Activated naive CD8-positive, alpha-beta T cell treated with anti-CD3 and anti-CD28 coated beads, Interleukin-2, amount 10 ng/mL, durations not matched to agents 7 days and 5 days (primary cell): Measurements from ENCODE around the gene LARGE1. TPM values are rescaled to one million over a fixed set of nuclear protein-coding genes. Genes with fewer than 3 reads are reported as not detected.
"Not testable (repeated sequence)": the region's sequence is repeated elsewhere in the genome, so short reads cannot be mapped to it uniquely, and the experiment has no call there.

ENCODE experiments used
- ATAC-seq: fragments of 150-1000 bp; cut with Tn5 transposase; one replicate; pipeline ENCODE4 v1.10.0; 2021; ENCODE audit warnings: low read depth, moderate library complexity
- POLR2A ChIA-PET: fragments of 350-600 bp; sonication (Branson Sonifier 250); formaldehyde crosslinking; loops from one replicate; lab custom pipeline; 2021; ENCODE audit warnings: antibody characterized with exemption; lab: Charles Lee
- DNase-seq: peaks from one replicate; pipeline ENCODE4 v3.0.0; 2021
- H3K27ac Mint-ChIP-seq: one replicate; pipeline ENCODE4 v1.8.0; 2022; ENCODE audit warnings: mild to moderate bottlenecking, mixed read lengths
- H3K27me3 Mint-ChIP-seq: one replicate; pipeline ENCODE4 v1.8.0; 2022; ENCODE audit warnings: mild to moderate bottlenecking, moderate library complexity, mixed read lengths
- H3K36me3 Mint-ChIP-seq: one replicate; pipeline ENCODE4 v1.8.0; 2021; ENCODE audit warnings: mild to moderate bottlenecking, mixed read lengths
- H3K4me1 Mint-ChIP-seq: one replicate; pipeline ENCODE4 v1.8.0; 2021; ENCODE audit warnings: mixed read lengths
- H3K4me3 Mint-ChIP-seq: one replicate; pipeline ENCODE4 v1.8.0; 2022; ENCODE audit warnings: mild to moderate bottlenecking, moderate library complexity, mixed read lengths
- H3K9me3 Mint-ChIP-seq: one replicate; pipeline ENCODE4 v1.8.0; 2021; ENCODE audit warnings: mixed read lengths
- total RNA-seq, 2 experiments: library from RNA; stranded (reverse); gene quantifications; one replicate each; pipeline ENCODE4 v1.2.3, GENCODE V29; 2021

Gene LARGE1
- total RNA-seq, 2 experiments from 2014 or later = 0.68 to 0.75 TPM

- Mint-ChIP-seq H3K27me3 (peaks cover 2% of the 10 kb centered on the region), H3K36me3 (peaks cover 1% of the 10 kb centered on the region), H3K27ac (no peak overlapping the region), H3K9me3 (peaks cover 2% of the 10 kb centered on the region), H3K4me3 (no peak overlapping the region), H3K4me1 (no peaks in the 10 kb centered on the region)
- POLR2A ChIA-PET = no interaction called here
- ATAC-seq = no peak
- DNase-seq = no peak
Measured at GRCh38 chr22:33467620-33468095, 452.6 kb downstream of the LARGE1 start.

- no peak overlapping the region for H3K27ac Mint-ChIP-seq
- H3K36me3 Mint-ChIP-seq = peaks cover 1% of the 10 kb centered on the region
- DNase-seq (no peak), ATAC-seq (no peak)
- POLR2A ChIA-PET = no interaction called here
- H3K4me1 Mint-ChIP-seq = no peaks in the 10 kb centered on the region
- H3K4me3 Mint-ChIP-seq = no peak overlapping the region
- H3K27me3 Mint-ChIP-seq = peaks cover 2% of the 10 kb centered on the region
- H3K9me3 Mint-ChIP-seq = peaks cover 2% of the 10 kb centered on the region
Measured at GRCh38 chr22:33467080-33467479, 453.2 kb downstream of the LARGE1 start.

- Mint-ChIP-seq H3K27me3 (peaks cover 2% of the 10 kb centered on the region), H3K9me3 (peaks cover 4% of the 10 kb centered on the region), H3K4me1 (no peaks in the 10 kb centered on the region), H3K36me3 (peaks cover 1% of the 10 kb centered on the region), H3K27ac (no peak overlapping the region), H3K4me3 (no peak overlapping the region)
- ATAC-seq (no peak), DNase-seq (no peak)
- POLR2A ChIA-PET = no interaction called here
Measured at GRCh38 chr22:33465554-33465953, 454.7 kb downstream of the LARGE1 start.

- POLR2A ChIA-PET = no interaction called here
- no peak overlapping the region for H3K27ac Mint-ChIP-seq
- DNase-seq (no peak), ATAC-seq (no peak)
- no peaks in the 10 kb centered on the region for H3K36me3 Mint-ChIP-seq
- peaks cover 2% of the 10 kb centered on the region for H3K27me3 Mint-ChIP-seq
- H3K4me1 Mint-ChIP-seq = no peaks in the 10 kb centered on the region
- no peak overlapping the region for H3K4me3 Mint-ChIP-seq
- H3K9me3 Mint-ChIP-seq = peaks cover 4% of the 10 kb centered on the region
Measured at GRCh38 chr22:33464698-33465097, 455.6 kb downstream of the LARGE1 start.

GRCh38 chr22:33461698-33462434 lies 458.4 kb downstream of the LARGE1 start:
- H3K9me3 Mint-ChIP-seq = peaks cover 4% of the 10 kb centered on the region

GRCh38 chr22:33461245-33461644 lies 459.0 kb downstream of the LARGE1 start:
- H3K4me3 Mint-ChIP-seq, POLR2A ChIA-PET, H3K4me1 Mint-ChIP-seq, H3K9me3 Mint-ChIP-seq, DNase-seq, H3K27ac Mint-ChIP-seq, H3K36me3 Mint-ChIP-seq, ATAC-seq, H3K27me3 Mint-ChIP-seq: not testable (repeated sequence)

More at GRCh38 chr22:33461698-33462434, 458.4 kb downstream of the LARGE1 start:
- Mint-ChIP-seq H3K27ac (no peak overlapping the region), H3K27me3 (peaks cover 2% of the 10 kb centered on the region), H3K36me3 (no peaks in the 10 kb centered on the region), H3K4me1 (no peaks in the 10 kb centered on the region), H3K4me3 (no peak overlapping the region)
- ATAC-seq = no peak
- POLR2A ChIA-PET = no interaction called here
- DNase-seq = no peak

- Mint-ChIP-seq H3K9me3 (peaks cover 6% of the 10 kb centered on the region), H3K27ac (no peak overlapping the region), H3K27me3 (peaks cover 2% of the 10 kb centered on the region), H3K4me1 (no peaks in the 10 kb centered on the region), H3K36me3 (no peaks in the 10 kb centered on the region), H3K4me3 (no peak overlapping the region)
- POLR2A ChIA-PET = no interaction called here
- DNase-seq (no peak), ATAC-seq (no peak)
Measured at GRCh38 chr22:33459137-33459536, 461.1 kb downstream of the LARGE1 start.

GRCh38 chr22:33456511-33456910 lies 463.8 kb downstream of the LARGE1 start:
- DNase-seq = no peak
- POLR2A ChIA-PET = no interaction called here
- H3K4me3 Mint-ChIP-seq = no peak overlapping the region

GRCh38 chr22:33455036-33455435 lies 465.2 kb downstream of the LARGE1 start:
- ATAC-seq (no peak), DNase-seq (no peak)
- no peak overlapping the region for H3K27ac Mint-ChIP-seq
- no peak overlapping the region for H3K4me3 Mint-ChIP-seq
- H3K4me1 Mint-ChIP-seq = no peaks in the 10 kb centered on the region
- H3K27me3 Mint-ChIP-seq = no peaks in the 10 kb centered on the region
- POLR2A ChIA-PET = no interaction called here
- H3K36me3 Mint-ChIP-seq = no peaks in the 10 kb centered on the region
- H3K9me3 Mint-ChIP-seq = peaks cover 1% of the 10 kb centered on the region

More at GRCh38 chr22:33456511-33456910, 463.8 kb downstream of the LARGE1 start:
- no peak for ATAC-seq
- Mint-ChIP-seq H3K27ac (no peak overlapping the region), H3K27me3 (no peaks in the 10 kb centered on the region), H3K36me3 (no peaks in the 10 kb centered on the region), H3K4me1 (no peaks in the 10 kb centered on the region), H3K9me3 (peaks cover 6% of the 10 kb centered on the region)

- no peaks in the 10 kb centered on the region for H3K4me1 Mint-ChIP-seq
- no peak overlapping the region for H3K27ac Mint-ChIP-seq
Measured at GRCh38 chr22:33451866-33452469, 468.3 kb downstream of the LARGE1 start.

GRCh38 chr22:33450756-33451155 lies 469.5 kb downstream of the LARGE1 start:
- H3K4me1 Mint-ChIP-seq = no peaks in the 10 kb centered on the region
- H3K4me3 Mint-ChIP-seq = no peak overlapping the region
- H3K27ac Mint-ChIP-seq = no peak overlapping the region
- no peak for DNase-seq
- ATAC-seq = no peak
- H3K9me3 Mint-ChIP-seq = peaks cover 1% of the 10 kb centered on the region
- H3K36me3 Mint-ChIP-seq = no peaks in the 10 kb centered on the region
- POLR2A ChIA-PET = no interaction called here
- no peaks in the 10 kb centered on the region for H3K27me3 Mint-ChIP-seq

More at GRCh38 chr22:33451866-33452469, 468.3 kb downstream of the LARGE1 start:
- no peaks in the 10 kb centered on the region for H3K36me3 Mint-ChIP-seq
- ATAC-seq (no peak), DNase-seq (no peak)
- no peaks in the 10 kb centered on the region for H3K27me3 Mint-ChIP-seq
- POLR2A ChIA-PET = no interaction called here
- H3K4me3 Mint-ChIP-seq = no peak overlapping the region
- H3K9me3 Mint-ChIP-seq = peaks cover 2% of the 10 kb centered on the region

GRCh38 chr22:33447733-33448132 lies 472.5 kb downstream of the LARGE1 start:
- no peak for DNase-seq
- ATAC-seq = no peak
- no peaks in the 10 kb centered on the region for H3K27me3 Mint-ChIP-seq
- peaks cover 2% of the 10 kb centered on the region for H3K9me3 Mint-ChIP-seq
- no peak overlapping the region for H3K27ac Mint-ChIP-seq
- no peak overlapping the region for H3K4me3 Mint-ChIP-seq
- H3K4me1 Mint-ChIP-seq = no peaks in the 10 kb centered on the region
- no peaks in the 10 kb centered on the region for H3K36me3 Mint-ChIP-seq
- POLR2A ChIA-PET = no interaction called here

GRCh38 chr22:33443683-33444082 lies 476.6 kb downstream of the LARGE1 start:
- POLR2A ChIA-PET = no interaction called here
- Mint-ChIP-seq H3K4me3 (no peak overlapping the region), H3K36me3 (no peaks in the 10 kb centered on the region), H3K27ac (no peak overlapping the region), H3K27me3 (no peaks in the 10 kb centered on the region), H3K4me1 (no peaks in the 10 kb centered on the region), H3K9me3 (peaks cover 8% of the 10 kb centered on the region)
- ATAC-seq = no peak
- no peak for DNase-seq

- Mint-ChIP-seq H3K4me3 (no peak overlapping the region), H3K27me3 (no peaks in the 10 kb centered on the region), H3K36me3 (no peaks in the 10 kb centered on the region), H3K4me1 (no peaks in the 10 kb centered on the region), H3K27ac (no peak overlapping the region), H3K9me3 (peaks cover 7% of the 10 kb centered on the region)
- DNase-seq = no peak
- POLR2A ChIA-PET = no interaction called here
- ATAC-seq = no peak
Measured at GRCh38 chr22:33440756-33441155, 479.5 kb downstream of the LARGE1 start.
